HL-60 (cell line): ENCODE data around the gene UBE2V1.
A peak's percentile ranks its signal among the peaks of the same experiment; 100 is the strongest.

Source experiments
- GABPA ChIP-seq: IDR thresholded peaks from 2 replicates; pipeline ENCODE4 v1.6.1; 2012; ENCODE audit warnings: low read depth
- POLR2AphosphoS5 ChIP-seq: IDR thresholded peaks from 2 replicates; pipeline ENCODE4 v1.6.1; 2012; ENCODE audit warnings: low read depth
- SPI1 ChIP-seq: IDR thresholded peaks from 2 replicates; pipeline ENCODE4 v1.6.1; 2012; ENCODE audit warnings: low read depth, mild to moderate bottlenecking, borderline replicate concordance
- TF ChIP-seq, protein P1 (sequence below): IDR thresholded peaks from one replicate; pipeline ENCODE4 v1.5.1; 2011; ENCODE audit warnings: low read length, control low read depth, inconsistent platforms; ENCODE audit not compliant: insufficient read depth
- TF ChIP-seq, protein P2 (sequence below): IDR thresholded peaks from 2 replicates; pipeline ENCODE4 v1.6.1; 2012; ENCODE audit warnings: low read depth; ENCODE audit not compliant: insufficient replicate concordance

DNA sequence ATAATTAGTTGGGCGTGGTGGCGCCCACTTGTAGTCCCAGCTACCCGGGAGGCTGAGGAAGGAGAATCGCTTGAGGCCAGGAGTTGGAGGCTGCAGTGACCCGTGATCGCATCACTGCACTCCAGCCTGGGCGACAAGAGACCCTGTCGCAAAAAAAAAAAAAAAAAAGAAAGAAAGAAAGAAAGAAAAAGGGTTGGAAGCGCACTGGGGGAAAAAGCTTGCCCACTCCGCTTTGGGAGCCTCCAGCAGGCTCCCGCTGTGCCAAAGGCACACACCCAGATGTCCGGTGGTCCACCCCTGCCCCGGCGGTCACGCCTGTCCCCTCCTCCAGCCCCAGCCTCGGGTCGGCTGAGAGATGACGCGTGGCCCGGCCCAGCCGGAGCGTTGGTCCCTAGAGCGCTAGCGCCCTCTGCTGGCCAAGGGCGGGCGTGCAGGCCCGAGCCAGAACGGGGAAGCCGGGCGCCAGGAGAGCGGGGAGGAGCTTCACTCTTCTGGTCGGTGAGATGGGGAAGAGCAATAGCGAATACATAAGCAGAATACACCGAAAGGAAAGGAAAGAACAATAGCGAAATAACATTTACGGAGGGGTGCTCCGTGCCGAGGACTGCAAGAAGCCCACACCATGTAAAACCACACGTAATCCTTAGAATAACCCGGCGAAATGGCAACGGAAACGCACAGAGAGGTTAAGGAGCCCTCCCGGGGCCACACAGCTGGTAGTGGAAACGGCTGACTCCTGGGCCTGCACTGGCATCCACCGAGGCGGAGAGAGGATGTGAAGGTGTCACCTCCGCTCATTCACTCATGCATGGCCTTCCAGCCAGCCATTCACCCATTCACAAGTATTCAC, 41.7 kb downstream of the UBE2V1 start:
- TF ChIP-seq, protein P1, sequence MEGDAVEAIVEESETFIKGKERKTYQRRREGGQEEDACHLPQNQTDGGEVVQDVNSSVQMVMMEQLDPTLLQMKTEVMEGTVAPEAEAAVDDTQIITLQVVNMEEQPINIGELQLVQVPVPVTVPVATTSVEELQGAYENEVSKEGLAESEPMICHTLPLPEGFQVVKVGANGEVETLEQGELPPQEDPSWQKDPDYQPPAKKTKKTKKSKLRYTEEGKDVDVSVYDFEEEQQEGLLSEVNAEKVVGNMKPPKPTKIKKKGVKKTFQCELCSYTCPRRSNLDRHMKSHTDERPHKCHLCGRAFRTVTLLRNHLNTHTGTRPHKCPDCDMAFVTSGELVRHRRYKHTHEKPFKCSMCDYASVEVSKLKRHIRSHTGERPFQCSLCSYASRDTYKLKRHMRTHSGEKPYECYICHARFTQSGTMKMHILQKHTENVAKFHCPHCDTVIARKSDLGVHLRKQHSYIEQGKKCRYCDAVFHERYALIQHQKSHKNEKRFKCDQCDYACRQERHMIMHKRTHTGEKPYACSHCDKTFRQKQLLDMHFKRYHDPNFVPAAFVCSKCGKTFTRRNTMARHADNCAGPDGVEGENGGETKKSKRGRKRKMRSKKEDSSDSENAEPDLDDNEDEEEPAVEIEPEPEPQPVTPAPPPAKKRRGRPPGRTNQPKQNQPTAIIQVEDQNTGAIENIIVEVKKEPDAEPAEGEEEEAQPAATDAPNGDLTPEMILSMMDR = peak; percentile 97
- TF ChIP-seq POLR2AphosphoS5 = no peak
- TF ChIP-seq, protein P2, sequence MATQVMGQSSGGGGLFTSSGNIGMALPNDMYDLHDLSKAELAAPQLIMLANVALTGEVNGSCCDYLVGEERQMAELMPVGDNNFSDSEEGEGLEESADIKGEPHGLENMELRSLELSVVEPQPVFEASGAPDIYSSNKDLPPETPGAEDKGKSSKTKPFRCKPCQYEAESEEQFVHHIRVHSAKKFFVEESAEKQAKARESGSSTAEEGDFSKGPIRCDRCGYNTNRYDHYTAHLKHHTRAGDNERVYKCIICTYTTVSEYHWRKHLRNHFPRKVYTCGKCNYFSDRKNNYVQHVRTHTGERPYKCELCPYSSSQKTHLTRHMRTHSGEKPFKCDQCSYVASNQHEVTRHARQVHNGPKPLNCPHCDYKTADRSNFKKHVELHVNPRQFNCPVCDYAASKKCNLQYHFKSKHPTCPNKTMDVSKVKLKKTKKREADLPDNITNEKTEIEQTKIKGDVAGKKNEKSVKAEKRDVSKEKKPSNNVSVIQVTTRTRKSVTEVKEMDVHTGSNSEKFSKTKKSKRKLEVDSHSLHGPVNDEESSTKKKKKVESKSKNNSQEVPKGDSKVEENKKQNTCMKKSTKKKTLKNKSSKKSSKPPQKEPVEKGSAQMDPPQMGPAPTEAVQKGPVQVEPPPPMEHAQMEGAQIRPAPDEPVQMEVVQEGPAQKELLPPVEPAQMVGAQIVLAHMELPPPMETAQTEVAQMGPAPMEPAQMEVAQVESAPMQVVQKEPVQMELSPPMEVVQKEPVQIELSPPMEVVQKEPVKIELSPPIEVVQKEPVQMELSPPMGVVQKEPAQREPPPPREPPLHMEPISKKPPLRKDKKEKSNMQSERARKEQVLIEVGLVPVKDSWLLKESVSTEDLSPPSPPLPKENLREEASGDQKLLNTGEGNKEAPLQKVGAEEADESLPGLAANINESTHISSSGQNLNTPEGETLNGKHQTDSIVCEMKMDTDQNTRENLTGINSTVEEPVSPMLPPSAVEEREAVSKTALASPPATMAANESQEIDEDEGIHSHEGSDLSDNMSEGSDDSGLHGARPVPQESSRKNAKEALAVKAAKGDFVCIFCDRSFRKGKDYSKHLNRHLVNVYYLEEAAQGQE = no peak
- no peak for TF ChIP-seq GABPA
- TF ChIP-seq SPI1 = peak; percentile 29; the same call in 1 of the 2 replicates
